GM18511 (cell line): ENCODE results near the gene NDOR1.

ENCODE experiments used
- ATAC-seq: cut with Tn5 transposase; IDR thresholded peaks from one replicate; pipeline ENCODE4 v1.9.1; 2021; ENCODE audit warnings: mild to moderate bottlenecking, moderate library complexity; ENCODE audit not compliant: unreplicated experiment

NDOR1 gene

DNA sequence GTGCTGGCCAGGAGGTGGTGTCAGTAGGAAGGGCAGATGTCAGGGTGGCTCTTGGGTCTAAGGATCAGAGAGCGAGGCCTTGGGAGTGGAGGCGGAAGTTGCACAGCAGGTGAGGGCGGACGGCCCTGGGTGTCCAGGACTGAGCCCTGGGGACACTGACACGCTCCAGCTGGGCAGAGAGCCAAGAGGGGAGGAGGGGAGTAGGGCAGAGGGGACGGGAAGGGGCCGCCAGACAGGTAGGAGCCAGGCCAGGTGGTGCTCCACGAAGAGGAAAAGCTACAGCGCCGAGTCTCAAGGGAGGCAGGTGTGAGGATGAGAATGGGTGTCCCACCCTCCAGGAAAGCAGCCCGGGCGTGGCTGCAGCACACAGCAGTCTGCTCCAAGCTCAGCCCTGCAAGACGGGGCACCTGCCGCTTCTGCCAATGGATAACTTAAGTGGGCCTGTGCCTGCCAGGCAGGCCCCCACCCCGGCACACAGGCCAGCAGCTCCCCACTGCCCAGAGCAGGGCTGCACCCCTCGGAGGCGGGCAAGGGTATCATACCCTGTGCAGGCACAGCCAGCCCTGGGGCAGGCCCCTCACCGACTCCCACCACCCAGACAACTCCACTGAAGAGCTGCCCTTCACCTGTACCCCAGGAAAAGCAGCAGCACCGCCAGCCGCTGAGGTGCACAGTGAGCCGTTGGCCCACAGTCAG, 9.8 kb upstream of the NDOR1 start:
- ATAC-seq: no peak

GRCh38 chr9:137198051-137198901, 7.2 kb upstream of the NDOR1 start:
- no peak for ATAC-seq

DNA sequence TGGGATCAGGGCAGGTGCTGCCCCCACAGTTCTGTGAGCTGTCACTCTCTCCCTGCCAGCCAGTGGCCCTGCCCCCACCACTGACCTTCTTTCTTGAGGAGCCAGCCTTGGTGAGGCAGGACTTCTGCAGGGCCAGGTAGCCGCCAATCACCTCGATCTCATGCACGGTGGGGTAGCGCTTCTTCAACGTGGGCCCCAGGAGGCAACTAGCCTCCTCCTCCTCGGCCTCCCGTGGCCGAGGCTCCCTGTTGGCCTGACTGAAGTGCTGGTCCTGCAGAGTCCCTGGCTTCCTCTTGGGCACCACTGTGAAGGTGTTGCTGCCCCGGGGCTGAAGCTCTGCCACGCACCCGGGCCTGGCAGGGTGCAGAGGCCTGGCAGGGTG, 6.6 kb upstream of the NDOR1 start:
- no peak for ATAC-seq

- ATAC-seq: no peak
These were observed 5.9 kb upstream of the NDOR1 start for GRCh38 chr9:137199411-137200121.

GRCh38 chr9:137200311-137201204, 4.9 kb upstream of the NDOR1 start, which contains the start of gene TPRN:
Gene TPRN (minus strand): TSS chr9:137200741. CDS start chr9:137200711, 30 bp downstream.
- peak; percentile 89 for ATAC-seq

DNA sequence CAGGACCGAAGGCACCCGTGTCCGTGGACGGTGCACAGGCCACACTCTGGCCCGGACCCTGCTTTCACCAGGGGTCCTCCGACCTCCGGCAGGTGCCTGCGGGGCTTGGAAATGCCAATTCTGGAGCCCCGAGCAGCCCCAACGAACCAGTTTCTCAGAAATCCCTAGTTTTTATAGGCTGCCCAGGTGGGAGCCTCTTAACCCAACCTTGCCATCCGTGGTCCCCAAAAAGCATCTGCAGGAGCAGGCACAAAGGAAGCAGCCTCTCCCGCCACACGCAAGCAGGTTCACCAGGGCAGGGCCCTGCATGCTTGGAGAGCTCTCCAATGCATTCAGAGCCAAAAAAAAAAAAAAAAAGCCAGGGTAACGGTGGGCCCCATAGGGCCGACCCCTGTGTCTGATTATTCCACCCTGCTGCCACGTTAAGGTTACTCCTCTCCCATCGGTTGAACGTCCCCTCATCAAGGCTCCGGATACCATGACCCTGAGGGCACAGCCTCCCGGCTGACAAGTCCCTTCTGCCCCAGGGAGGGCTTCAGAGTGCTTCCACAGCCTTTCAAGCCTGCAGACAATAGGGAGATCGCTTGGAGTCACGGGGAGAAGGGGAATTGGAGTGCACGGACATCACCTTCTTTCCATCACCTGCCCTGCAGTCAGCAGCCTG, 4.2 kb upstream of the NDOR1 start:
- no peak for ATAC-seq

DNA sequence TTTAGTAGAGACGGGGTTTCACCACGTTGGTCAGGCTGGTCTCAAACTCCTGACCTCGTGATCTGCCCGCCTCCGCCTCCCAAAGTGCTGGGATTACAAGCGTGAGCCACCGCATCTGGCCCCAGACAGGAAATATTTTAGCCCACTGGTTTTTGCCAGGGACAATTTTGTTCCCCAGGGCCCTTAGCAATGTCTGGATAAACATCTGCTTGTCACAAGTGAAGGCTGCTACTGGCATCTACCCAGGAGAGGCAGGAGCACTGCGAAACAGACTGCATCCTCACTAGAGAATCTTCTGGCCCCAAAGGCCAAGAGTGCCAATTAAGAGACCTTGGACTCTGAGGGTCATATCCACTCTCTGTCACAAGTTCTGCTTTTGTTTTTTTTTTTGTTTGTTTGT, 2.5 kb upstream of the NDOR1 start:
- ATAC-seq: no peak

DNA sequence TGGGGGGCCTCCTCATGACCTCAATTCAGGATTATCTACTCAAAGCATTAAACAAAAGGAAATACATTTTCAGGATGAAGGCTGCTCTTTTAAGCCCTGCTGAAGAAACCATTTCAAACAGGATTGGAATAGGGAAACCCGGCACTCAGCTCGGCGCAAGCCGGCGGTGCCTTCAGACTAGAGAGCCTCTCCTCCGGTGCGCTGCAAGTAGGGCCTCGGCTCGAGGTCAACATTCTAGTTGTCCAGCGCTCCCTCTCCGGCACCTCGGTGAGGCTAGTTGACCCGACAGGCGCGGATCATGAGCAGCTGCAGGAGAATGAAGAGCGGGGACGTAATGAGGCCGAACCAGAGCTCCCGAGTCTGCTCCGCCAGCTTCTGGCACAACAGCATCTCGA, 772 bp upstream of the NDOR1 start:
- no peak for ATAC-seq

- no peak for ATAC-seq
These were observed 1.1 kb downstream of the NDOR1 start for GRCh38 chr9:137206602-137207001.

DNA sequence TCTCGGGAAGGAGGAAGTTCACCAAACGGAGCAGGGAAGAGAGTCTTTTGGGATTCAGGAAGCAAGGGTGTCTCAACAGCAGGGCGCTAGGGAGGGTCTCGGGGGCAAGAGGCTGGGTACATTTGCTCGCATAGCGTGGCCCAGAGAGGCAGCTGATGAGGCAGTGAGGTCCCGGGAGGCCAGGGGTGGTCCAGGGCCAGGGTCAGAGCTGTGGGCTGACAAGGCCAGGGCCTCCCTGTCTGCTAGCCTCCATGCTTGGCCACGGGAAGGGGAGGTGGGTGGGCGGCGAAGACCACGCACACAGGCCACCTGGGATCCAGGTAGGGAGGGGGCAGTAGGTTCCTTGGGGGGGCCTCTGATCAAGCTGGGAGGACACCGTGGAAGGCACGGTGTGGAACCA, 6.0 kb downstream of the NDOR1 start:
- no peak for ATAC-seq

GRCh38 chr9:137212520-137212919, 7.0 kb downstream of the NDOR1 start:
- ATAC-seq: no peak

DNA sequence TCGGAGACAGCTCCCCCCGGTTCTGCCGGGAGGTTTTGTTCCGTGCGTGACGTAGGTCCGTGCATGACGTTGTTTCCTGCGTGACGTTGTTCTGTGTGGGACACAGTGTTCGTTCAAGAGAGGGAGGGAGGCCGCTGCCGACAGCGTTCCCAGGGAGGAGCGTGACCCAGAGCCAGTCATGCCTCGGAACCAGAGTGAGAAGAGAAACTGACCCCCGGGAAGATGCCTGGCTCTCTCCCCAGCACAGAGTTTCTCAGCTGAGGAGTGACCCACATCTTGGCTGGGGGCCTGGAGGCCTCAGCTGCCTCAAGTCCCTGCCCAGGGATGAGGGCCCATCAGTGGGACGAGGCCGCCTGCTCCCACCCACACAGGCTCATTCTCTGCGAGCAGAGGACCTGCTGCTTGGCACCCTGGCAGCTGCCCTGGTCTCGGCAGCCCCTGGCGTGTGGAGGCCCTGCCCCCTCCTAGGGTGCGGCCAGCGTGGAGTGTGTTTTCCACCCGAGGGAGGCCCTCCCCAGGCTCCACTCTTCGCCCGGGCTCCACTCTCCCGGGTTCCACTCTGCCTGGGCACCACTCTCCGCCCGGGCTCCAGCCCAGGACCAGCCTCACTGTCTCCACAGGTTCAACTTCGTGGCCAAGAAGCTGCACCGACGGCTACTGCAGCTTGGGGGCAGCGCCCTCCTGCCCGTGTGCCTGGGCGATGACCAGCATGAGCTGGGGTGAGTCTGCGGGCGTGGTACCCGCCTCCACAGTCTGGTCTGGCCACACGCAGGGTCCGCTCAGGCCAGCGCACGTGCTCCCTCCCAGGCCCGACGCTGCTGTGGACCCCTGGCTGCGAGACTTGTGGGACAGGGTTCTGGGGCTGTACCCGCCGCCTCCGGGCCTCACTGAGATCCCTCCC, 7.9 kb downstream of the NDOR1 start:
- ATAC-seq: no peak

DNA sequence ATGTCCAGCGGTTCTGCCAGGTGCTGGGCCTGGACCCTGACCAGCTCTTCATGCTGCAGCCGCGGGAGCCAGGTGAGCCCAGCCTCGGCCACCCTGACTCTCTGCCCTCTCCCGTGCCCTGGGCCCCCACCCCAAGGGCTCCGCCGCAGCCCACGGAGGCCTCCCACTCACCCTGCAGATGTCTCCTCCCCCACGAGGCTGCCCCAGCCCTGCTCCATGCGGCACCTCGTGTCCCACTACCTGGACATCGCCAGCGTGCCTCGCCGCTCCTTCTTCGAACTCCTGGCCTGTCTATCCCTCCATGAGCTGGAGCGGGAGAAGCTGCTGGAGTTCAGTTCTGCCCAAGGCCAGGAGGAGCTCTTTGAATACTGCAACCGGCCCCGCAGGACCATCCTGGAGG, 9.1 kb downstream of the NDOR1 start:
- ATAC-seq: no peak

DNA sequence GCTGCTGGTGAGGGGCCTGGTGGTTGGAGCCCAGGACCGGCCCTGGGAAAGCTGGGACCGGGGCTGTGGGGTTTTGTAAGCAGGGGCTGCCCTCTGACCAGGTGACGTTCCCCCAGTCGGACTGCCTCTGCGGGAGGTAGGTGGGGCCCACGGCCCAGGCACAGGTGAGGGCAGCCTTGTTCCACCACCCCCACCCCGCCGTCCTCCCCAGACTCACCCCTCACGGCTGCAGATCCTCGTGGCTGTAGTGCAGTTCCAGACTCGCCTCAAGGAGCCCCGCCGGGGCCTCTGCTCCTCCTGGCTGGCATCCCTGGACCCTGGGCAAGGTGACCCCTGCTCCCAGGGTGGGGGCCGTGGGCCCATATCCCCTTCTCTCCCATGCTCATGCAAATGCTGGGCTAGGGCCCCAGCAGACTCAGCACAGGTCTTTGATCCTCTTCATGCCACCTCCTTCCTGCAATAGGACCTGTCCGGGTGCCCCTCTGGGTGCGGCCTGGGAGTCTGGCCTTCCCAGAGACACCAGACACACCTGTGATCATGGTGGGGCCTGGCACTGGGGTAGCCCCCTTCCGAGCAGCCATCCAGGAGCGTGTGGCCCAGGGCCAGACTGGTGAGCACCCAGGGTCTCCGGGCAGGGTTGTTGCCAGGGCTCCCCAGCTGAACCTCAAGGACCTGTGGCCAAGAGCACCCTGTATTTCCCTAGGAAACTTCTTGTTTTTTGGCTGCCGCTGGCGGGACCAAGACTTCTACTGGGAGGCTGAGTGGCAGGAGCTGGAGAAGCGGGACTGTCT, 9.9 kb downstream of the NDOR1 start:
- no peak for ATAC-seq

DNA sequence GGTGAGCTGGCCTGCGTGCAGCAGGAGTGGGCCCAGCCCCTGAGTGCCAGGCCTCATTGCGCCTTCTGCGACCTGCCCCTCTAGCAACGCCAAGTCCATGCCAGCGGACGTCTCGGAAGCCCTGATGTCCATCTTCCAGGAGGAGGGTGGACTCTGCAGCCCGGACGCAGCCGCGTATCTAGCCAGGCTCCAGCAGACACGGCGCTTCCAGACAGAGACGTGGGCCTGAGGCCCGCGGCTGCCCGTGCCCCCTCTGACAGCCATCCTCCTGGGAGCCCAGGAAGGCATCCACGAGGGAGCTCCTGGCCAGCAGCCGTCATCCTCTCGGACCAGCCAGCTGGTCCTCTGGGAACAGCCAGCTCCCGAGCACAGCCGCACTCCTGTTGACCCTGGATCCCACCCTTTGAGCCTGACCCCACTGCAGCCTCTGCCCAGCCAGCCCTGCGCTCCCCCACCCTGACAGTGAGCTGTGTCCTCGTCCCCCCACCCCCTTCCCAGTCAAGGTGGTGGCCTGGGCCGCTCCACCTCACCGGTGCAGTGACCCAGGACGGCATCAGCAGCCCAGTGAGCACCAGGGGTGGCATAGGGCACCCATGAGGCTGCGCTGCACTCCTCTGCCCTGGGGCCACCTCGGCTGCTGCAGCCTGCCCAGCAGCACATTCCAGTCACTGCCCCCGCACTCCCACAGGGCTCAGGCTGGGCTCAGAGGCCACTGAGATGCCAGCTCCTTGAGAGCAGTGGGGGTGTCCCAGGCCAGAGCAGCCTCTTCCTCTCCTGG, 10.9 kb downstream of the NDOR1 start:
- no peak for ATAC-seq

DNA sequence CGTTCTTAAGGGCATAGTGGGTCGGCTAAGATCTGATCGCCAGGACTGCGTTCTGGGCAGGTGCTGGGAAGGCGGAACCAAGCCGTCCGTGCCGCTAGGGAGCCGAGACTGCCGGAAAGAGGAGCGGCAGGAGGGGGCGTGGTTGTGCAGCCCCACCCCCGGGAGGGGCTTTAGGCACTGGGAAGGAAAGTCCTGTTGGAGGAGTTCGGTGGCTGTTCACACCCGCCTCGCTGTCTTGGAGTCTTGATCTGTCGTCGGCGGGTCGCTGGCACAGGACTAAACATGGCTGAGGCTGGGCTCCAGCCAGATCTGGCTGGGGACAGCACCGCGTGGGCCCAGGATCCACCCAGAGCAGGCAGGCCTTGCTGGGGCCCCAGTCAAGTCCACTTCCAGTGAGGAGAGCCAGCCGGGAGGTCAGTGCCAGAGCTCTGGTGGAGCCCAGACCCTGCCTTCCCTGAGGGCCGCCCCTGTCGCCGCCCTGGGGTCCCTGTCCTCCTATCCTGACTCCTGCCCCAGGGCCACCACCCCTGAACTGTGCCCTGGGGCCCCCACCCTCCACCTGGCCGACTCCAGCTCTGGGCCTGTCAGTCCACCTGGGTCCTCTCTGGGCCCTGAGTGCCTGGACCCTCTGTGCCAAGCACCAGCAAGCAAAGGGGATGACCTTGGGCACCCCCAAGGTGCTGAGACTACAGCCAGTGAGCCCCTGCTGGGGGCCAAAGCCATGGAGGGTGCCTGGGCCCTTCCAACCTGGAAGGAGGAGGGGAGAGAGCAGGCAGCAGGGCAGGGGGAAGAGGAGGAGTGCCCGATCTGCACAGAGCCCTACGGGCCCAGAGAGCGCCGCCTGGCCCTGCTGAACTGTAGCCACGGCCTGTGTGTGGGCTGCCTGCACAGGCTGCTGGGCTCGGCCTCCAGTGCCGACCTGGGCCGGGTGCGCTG, 12.0 kb downstream of the NDOR1 start:
- ATAC-seq: no peak
